ENCODE data around the gene POP7. TPM values are rescaled to one million over a fixed set of nuclear protein-coding genes. Genes with fewer than 3 reads are reported as not detected.

POP7 gene
- total and polyA plus RNA-seq, 2 of the 4 experiments (the other 2 are of a cell fraction): 14.9 to 38.0 TPM

DNA sequence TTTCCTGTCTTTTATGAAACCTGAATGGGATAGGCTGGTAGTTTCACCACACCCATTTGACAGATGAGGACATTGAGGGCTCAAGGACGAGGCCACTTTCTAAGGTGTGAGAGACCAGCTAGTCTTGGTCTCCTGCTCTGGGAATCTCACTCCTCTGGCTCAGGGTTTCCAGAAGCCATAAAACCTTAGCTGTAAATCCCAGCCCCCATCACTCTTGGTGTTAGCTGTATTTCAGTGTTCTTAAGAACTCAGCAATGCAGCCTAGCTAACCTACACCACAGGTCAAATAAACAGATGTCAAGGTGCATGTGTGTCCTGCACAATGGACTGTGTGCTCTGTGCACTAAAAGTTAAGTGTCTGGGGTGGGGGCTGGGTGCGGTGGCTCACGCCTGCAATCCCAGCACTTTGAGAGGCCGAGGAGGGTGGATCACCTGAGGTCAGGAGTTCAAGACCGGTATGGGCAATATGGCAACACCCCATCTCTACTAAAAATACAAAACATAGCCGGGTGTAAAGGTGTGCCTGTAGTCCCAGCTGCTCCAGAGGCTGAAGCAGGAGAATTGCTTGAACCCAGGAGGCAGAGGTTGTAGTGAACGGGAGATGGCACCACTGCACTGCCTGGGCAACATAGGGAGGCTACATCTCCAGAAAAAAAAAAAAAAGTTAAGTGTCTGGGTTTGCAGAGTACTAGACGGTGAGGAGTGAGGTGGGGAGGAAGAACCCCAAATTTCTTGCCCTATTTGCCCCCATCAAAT is 13.8 kb downstream of the POP7 start:
- no peak overlapping the region for H3K4me3 ChIP-seq (ENCODE audit: insufficient read depth, low read depth, low read length)
- no CpG with 5 or more reads among the region's 8 CpGs for WGBS, 2 experiments (ENCODE audit: extremely low coverage in 2 of 2, insufficient read length in 1 of 2)
- ATAC-seq (ENCODE audit: low read depth) (peak; percentile 79), DNase-seq (peak; percentile 51)
- no peak overlapping the region for H2BK120ac ChIP-seq (ENCODE audit: low read depth, low read length)
- no peak overlapping the region for H3K14ac ChIP-seq (replicated peaks; ENCODE audit: low read depth, low read length)
- no peak overlapping the region for H4K91ac ChIP-seq (ENCODE audit: insufficient read depth, low read depth, low read length)
- H3K27ac ChIP-seq (ENCODE audit: insufficient read depth, low read length): no peak overlapping the region
- no peaks in the 10 kb centered on the region for H3K36me3 ChIP-seq (ENCODE audit: control insufficient read depth, insufficient read depth, low read length)
- H2BK20ac ChIP-seq (ENCODE audit: low read depth, low read length): no peak overlapping the region
- H3K4ac ChIP-seq (ENCODE audit: low read depth, low read length): no peak overlapping the region
- no peak overlapping the region for H2AK5ac ChIP-seq (ENCODE audit: low read depth, low read length)
- in situ Hi-C loops (cut with MboI; ENCODE audit: low sequenced_read_pairs) (loop anchor here (25.0 kb wide), 1 partner anchor 343 kb away; no protein-coding TSS in a partner anchor), dilution Hi-C loops (cut with HindIII; ENCODE audit: low sequenced_read_pairs, unreplicated experiment) (no loop called here), intact Hi-C loops (cut with micrococcal nuclease) (loop anchor here (1.0 kb wide), 1 partner anchor 133 kb away; the partner anchor contains the start of gene SLC12A9)
- H2BK5ac ChIP-seq (ENCODE audit: low read depth, low read length, poor library complexity, severe bottlenecking): no peak overlapping the region
- TF ChIP-seq RAD21 (IDR thresholded peaks at IDR 0.05; ENCODE audit: low read length) (peak; percentile 59), NFE2L2 (IDR thresholded peaks at IDR 0.05; ENCODE audit: low read depth, low read length) (no peak), MXI1 (IDR thresholded peaks at IDR 0.05; ENCODE audit: borderline replicate concordance, low read depth, low read length) (no peak), CEBPB (IDR thresholded peaks at IDR 0.05; ENCODE audit: low read depth, low read length) (no peak), SMC3 (IDR thresholded peaks at IDR 0.05; ENCODE audit: low read depth, low read length) (peak; percentile 43), RFX5 (IDR thresholded peaks at IDR 0.05; ENCODE audit: low read depth, low read length) (no peak), CTCF (conservative IDR thresholded peaks at IDR 0.05; ENCODE audit: low read depth, low read length) (peak; percentile 51), POLR2A (IDR thresholded peaks at IDR 0.05; ENCODE audit: low read depth, low read length) (no peak), FOS (IDR thresholded peaks at IDR 0.05; ENCODE audit: low read depth, low read length) (no peak), RCOR1 (IDR thresholded peaks at IDR 0.05; ENCODE audit: insufficient replicate concordance, low read length) (no peak), CHD1 (IDR thresholded peaks at IDR 0.05; ENCODE audit: low read depth, low read length) (no peak)
- TF ChIP-seq, protein P1, sequence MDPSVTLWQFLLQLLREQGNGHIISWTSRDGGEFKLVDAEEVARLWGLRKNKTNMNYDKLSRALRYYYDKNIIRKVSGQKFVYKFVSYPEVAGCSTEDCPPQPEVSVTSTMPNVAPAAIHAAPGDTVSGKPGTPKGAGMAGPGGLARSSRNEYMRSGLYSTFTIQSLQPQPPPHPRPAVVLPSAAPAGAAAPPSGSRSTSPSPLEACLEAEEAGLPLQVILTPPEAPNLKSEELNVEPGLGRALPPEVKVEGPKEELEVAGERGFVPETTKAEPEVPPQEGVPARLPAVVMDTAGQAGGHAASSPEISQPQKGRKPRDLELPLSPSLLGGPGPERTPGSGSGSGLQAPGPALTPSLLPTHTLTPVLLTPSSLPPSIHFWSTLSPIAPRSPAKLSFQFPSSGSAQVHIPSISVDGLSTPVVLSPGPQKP (IDR thresholded peaks at IDR 0.05; ENCODE audit: borderline replicate concordance, low read depth, low read length): no peak
- TF ChIP-seq, protein P2, sequence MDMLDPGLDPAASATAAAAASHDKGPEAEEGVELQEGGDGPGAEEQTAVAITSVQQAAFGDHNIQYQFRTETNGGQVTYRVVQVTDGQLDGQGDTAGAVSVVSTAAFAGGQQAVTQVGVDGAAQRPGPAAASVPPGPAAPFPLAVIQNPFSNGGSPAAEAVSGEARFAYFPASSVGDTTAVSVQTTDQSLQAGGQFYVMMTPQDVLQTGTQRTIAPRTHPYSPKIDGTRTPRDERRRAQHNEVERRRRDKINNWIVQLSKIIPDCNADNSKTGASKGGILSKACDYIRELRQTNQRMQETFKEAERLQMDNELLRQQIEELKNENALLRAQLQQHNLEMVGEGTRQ (IDR thresholded peaks at IDR 0.05; ENCODE audit: low read depth, low read length): no peak
- H3K9me1 ChIP-seq (ENCODE audit: insufficient read depth, low read length): no peaks in the 10 kb centered on the region
- no TSS peak for BruUV-seq (replicated peaks)
- no peaks in the 10 kb centered on the region for H3K4me1 ChIP-seq (ENCODE audit: control insufficient read depth, insufficient read depth, low read length)
- no peak overlapping the region for H2AK9ac ChIP-seq (replicated peaks; ENCODE audit: low read depth, low read length, poor library complexity)
- H3K27me3 ChIP-seq (ENCODE audit: control insufficient read depth, insufficient read depth, low read length): peaks cover 56% of the 10 kb centered on the region
- H3K56ac ChIP-seq (ENCODE audit: extremely low read depth, insufficient read depth, low read length): no peak overlapping the region
- no peak overlapping the region for H3K9ac ChIP-seq (ENCODE audit: low read depth, low read length)
- no peak overlapping the region for H4K8ac ChIP-seq (ENCODE audit: low read depth in 2 of 2, low read length in 2 of 2)
- H2BK15ac ChIP-seq (ENCODE audit: low read depth, low read length): no peak overlapping the region
- H3K4me2 ChIP-seq (ENCODE audit: low read depth, low read length): no peak overlapping the region; the same call in 1 of the 2 replicates
- H3K9me3 ChIP-seq (ENCODE audit: control insufficient read depth, insufficient read depth, low read length): peaks cover 9% of the 10 kb centered on the region
- H4K5ac ChIP-seq (ENCODE audit: low read depth, low read length): no peak overlapping the region
- H3K79me1 ChIP-seq (ENCODE audit: low read depth in 1 of 2, low read length in 2 of 2): no peaks in the 10 kb centered on the region
- ChIA-PET CTCF (interaction anchor here (1.7 kb wide), 1 partner anchor 132 kb away, joined by 14 read pairs; the partner anchor contains the start of gene SLC12A9), POLR2A (ENCODE audit: unreplicated experiment) (no interaction called here)
- H2AFZ ChIP-seq (replicated peaks; ENCODE audit: low read length, poor library complexity): no peak overlapping the region
- H3K23ac ChIP-seq (ENCODE audit: low read depth, low read length): no peak overlapping the region
- no peak overlapping the region for H3K18ac ChIP-seq (ENCODE audit: low read depth, low read length)
- H4K20me1 ChIP-seq (ENCODE audit: insufficient read depth, low read length): no peaks in the 10 kb centered on the region

All from IMR-90 (cell line).